ENCODE data around the gene ZC3H7A. TPM values are rescaled to one million over a fixed set of nuclear protein-coding genes. Genes with fewer than 3 reads are reported as not detected.

ZC3H7A gene
- total and polyA plus RNA-seq, 2 of the 13 experiments (the other 11 are each of a cell fraction or from before 2014, with no cell fraction given): 29.2 to 36.8 TPM

GRCh38 chr16:11833951-11834695 is 37.1 kb upstream of the ZC3H7A start (continued):
- TF ChIP-seq ZNF646 (CRISPR knock-in tag; IDR thresholded peaks at IDR 0.05) (peak; percentile 48; the same call in 1 of the 2 replicates), KLF16 (CRISPR knock-in tag; IDR thresholded peaks at IDR 0.05) (peak in 1 of 2 experiments; percentile 31; a peak in 1 of 4 replicates), SIX1 (CRISPR knock-in tag; IDR thresholded peaks at IDR 0.05; ENCODE audit: borderline replicate concordance) (peak; percentile 52; the same call in 1 of the 2 replicates), FOXA3 (CRISPR knock-in tag; IDR thresholded peaks at IDR 0.05) (peak; percentile 90)

- no peaks in the 10 kb centered on the region for H3K36me3 ChIP-seq (replicated peaks in 1 of 2; ENCODE audit: control insufficient read depth in 1 of 2, insufficient read depth in 2 of 2, low read length in 2 of 2)
- DNase-seq (ENCODE audit: low spot score) (no peak), FAIRE-seq (no peak), ATAC-seq (no peak)
- POLR2A ChIA-PET: interaction anchor here (1.0 kb wide), 1 partner anchor 80 kb away, joined by 3 read pairs; no protein-coding TSS in a partner anchor
- CTCF ChIA-PET (ENCODE audit: low intra/inter-chr PET ratio, low total read pairs): no interaction called here
- intact Hi-C loops (cut with micrococcal nuclease; ENCODE audit: unreplicated experiment) (loop anchor here (2.0 kb wide), 1 partner anchor 20 kb away; no protein-coding TSS in a partner anchor), in situ Hi-C loops (cut with HindIII; ENCODE audit: extremely low pct_ligation_motif_present, low pct_unique_long_range_greater_than_20kb) (no loop called here)
- H2AFZ ChIP-seq (ENCODE audit: low read length): no peak overlapping the region
- peaks cover 24% of the 10 kb centered on the region for H3K4me1 ChIP-seq (ENCODE audit: insufficient read depth, low read length)
- H3K79me2 ChIP-seq (ENCODE audit: insufficient read depth, low read length): no peaks in the 10 kb centered on the region
- H3K4me2 ChIP-seq (ENCODE audit: low read depth, low read length): no peak overlapping the region
- no peaks in the 10 kb centered on the region for H4K20me1 ChIP-seq (ENCODE audit: insufficient read depth, low read length)
- H3K9me3 ChIP-seq (ENCODE audit: low read length): no peaks in the 10 kb centered on the region
- no TSS peak for BruUV-seq (replicated peaks)
- no peaks in the 10 kb centered on the region for H3K27me3 ChIP-seq (ENCODE audit: control insufficient read depth in 1 of 2, insufficient read depth in 2 of 2, low read length in 2 of 2)
- H3K27ac ChIP-seq (ENCODE audit: extremely low read length, insufficient read depth, low read length): no peak overlapping the region
- H3K9ac ChIP-seq (ENCODE audit: insufficient read depth, low read depth, low read length): no peak overlapping the region
- 54% methylated on average over 5 of the region's 5 CpGs for WGBS (ENCODE audit: low lambda C conversion rate)
- no peak overlapping the region for H3K4me3 ChIP-seq (replicated peaks in 1 of 3; ENCODE audit: insufficient read depth in 1 of 3, low read depth in 2 of 3, low read length in 3 of 3)
- TF ChIP-seq SRF (IDR thresholded peaks at IDR 0.05; ENCODE audit: low read depth, low read length): no peak
- no peak for TF ChIP-seq NFE2L1 (CRISPR knock-in tag; IDR thresholded peaks at IDR 0.05; ENCODE audit: borderline replicate concordance)
- TF ChIP-seq DR1 (CRISPR knock-in tag; IDR thresholded peaks at IDR 0.05): no peak
- TF ChIP-seq MIER2 (CRISPR knock-in tag; IDR thresholded peaks at IDR 0.05): no peak
- no peak for TF ChIP-seq PLRG1 (conservative IDR thresholded peaks at IDR 0.05)
- TF ChIP-seq ZNF543 (CRISPR knock-in tag; IDR thresholded peaks at IDR 0.05): no peak
- TF ChIP-seq LCORL (IDR thresholded peaks at IDR 0.05): no peak
- no peak for TF ChIP-seq LCORL (CRISPR knock-in tag; IDR thresholded peaks at IDR 0.05)
- no peak for TF ChIP-seq ZNF503 (CRISPR knock-in tag; IDR thresholded peaks at IDR 0.05)
These were observed 31.6 kb upstream of the ZC3H7A start for GRCh38 chr16:11828696-11829095.

Data from HepG2 (cell line).